EH (cell line): ENCODE results near the gene CCL4.
A peak's percentile ranks its signal among the peaks of the same experiment; 100 is the strongest.

Source experiments
- DNase-seq: peaks from one replicate; pipeline ENCODE4 v3.0.0-alpha.2; 2015; ENCODE audit warnings: low read depth

The CCL4 gene

GRCh38 chr17:36144981-36145729, 41.5 kb downstream of the CCL4 start:
- DNase-seq, result no peak

- no peak for DNase-seq
Measured at GRCh38 chr17:36147601-36148000, 44.0 kb downstream of the CCL4 start.

GRCh38 chr17:36148559-36149295, 45.1 kb downstream of the CCL4 start:
- DNase-seq, result peak; percentile 58

GRCh38 chr17:36149296-36149820, 45.7 kb downstream of the CCL4 start:
- peak; percentile 65 for DNase-seq

- no peak for DNase-seq
Measured at GRCh38 chr17:36151891-36152638, 48.4 kb downstream of the CCL4 start.

- peak; percentile 15 for DNase-seq
Measured at GRCh38 chr17:36152639-36153120, 49.1 kb downstream of the CCL4 start.

- DNase-seq, result no peak
Measured at GRCh38 chr17:36153895-36154610, 50.4 kb downstream of the CCL4 start.
